ENCODE results near the gene WNT1. TPM values are rescaled to one million over a fixed set of nuclear protein-coding genes. Genes with fewer than 3 reads are reported as not detected.

The WNT1 gene
- total RNA-seq, 4 donors from 2014 or later = not detected

DNA sequence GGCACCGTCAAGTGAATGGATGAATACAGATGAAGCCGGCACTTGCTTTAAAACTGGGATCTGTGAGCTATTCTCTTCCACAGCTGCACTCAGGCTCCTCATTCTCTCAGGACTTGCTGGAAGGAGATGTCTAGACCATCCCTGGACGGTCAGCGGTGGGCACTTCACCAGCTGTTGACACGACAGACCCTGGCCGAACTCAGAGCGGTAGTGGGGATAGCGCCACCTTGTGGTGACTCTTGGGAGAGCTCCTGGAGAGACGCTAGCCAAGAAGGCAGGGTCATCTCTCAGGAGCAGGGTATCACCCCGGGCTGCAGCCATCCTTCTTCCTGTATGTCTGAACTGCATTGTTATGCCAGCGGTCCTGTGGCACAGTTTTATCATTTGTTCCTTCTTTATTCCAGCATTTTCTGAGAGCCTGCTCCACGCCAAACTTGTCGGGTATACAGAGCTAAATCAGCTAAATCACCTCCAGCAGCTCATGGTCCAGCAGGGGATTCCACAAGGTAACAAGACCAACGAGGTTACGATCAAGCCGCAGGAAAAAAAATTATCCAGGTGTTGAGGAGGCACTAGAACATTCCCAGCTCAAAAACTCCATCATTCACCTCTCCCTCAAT lies 10.0 kb downstream of the WNT1 start:
- peak; percentile 56 to 84 (median 72) for TF ChIP-seq CTCF (IDR thresholded peaks at IDR 0.05)
- TF ChIP-seq POLR2A (IDR thresholded peaks at IDR 0.05) = no peak
- intact Hi-C loops (cut with DNase I) = loop anchor here (5.0 kb wide), 1 partner anchor 131 kb away; no protein-coding TSS in a partner anchor
- WGBS, 2 donors = 26 to 28% methylated on average over 14 to 16 of the region's 16 CpGs
- no peak overlapping the region for H3K27ac ChIP-seq
- no peaks in the 10 kb centered on the region for H3K36me3 ChIP-seq
- DNase-seq = peak; percentile 61 to 66
- no peaks in the 10 kb centered on the region for H3K27me3 ChIP-seq
- no peaks in the 10 kb centered on the region for H3K9me3 ChIP-seq
- no peak overlapping the region for H3K4me3 ChIP-seq (replicated peaks in 1 of 3)
- H3K4me1 ChIP-seq = no peaks in the 10 kb centered on the region

GRCh38 chr12:48990552-48990951 lies 12.4 kb downstream of the WNT1 start:
- Histone ChIP-seq H3K27me3 (no peaks in the 10 kb centered on the region), H3K4me3 (replicated peaks in 1 of 3) (no peak overlapping the region), H3K27ac (no peak overlapping the region), H3K36me3 (no peaks in the 10 kb centered on the region), H3K9me3 (no peaks in the 10 kb centered on the region), H3K4me1 (peaks cover 5 to 7% of the 10 kb centered on the region in 2 donors)
- DNase-seq = no peak
- TF ChIP-seq POLR2A (IDR thresholded peaks at IDR 0.05) = no peak
- no peak for TF ChIP-seq CTCF (IDR thresholded peaks at IDR 0.05)
- intact Hi-C loops (cut with DNase I) = no loop called here

DNA sequence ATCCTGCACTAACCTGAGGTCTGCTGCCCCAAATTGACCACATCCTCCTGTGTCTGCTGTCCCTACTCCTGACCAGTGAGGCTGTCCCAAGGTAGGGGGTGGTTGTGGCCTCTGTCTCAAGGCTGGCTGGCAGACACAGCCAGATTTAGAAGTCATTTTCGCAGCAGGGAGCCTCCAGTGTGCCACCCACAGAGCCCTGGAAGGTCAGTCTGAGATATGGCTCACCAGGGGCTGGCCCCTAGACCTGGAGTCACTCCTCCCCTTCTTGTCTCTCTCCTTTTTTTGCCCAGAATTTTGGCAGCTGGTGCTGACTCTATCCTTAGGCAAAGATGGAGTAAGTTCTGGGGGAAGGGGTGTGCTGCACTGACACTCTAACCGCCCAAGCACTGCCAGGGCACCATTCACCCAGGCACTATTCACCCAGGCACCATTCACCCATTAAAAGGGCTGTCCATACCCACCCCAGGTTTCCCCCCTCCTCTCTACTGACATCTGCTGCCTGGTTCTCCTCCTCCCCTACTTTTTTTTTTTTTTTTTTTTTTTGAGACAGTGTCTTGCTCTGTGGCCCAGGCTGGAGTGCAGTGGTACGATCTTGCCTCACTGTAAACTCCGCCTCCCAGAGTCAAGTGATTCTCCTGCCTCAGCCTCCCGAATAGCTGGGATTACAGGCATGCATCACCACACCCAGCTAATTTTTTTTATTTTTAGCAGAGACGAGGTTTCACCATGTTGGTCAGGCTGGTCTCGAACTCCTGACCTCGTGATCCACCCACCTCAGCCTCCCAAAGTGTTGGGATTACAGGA lies 13.3 kb downstream of the WNT1 start:
- Histone ChIP-seq H3K27me3 (no peaks in the 10 kb centered on the region), H3K36me3 (no peaks in the 10 kb centered on the region), H3K27ac (no peak overlapping the region), H3K4me3 (replicated peaks in 1 of 3) (no peak overlapping the region), H3K9me3 (no peaks in the 10 kb centered on the region), H3K4me1 (peaks cover 5 to 7% of the 10 kb centered on the region in 2 donors)
- no peak for DNase-seq
- WGBS, 2 donors = 69 to 72% methylated on average over 7 to 8 of the region's 8 CpGs
- no peak for TF ChIP-seq POLR2A (IDR thresholded peaks at IDR 0.05)
- no peak for TF ChIP-seq CTCF (IDR thresholded peaks at IDR 0.05)
- intact Hi-C loops (cut with DNase I) = no loop called here

- 86 to 87% methylated on average over 3 of the region's 3 CpGs for WGBS, 2 donors
- Histone ChIP-seq H3K4me1 (peaks cover 22 to 26% of the 10 kb centered on the region in 2 donors), H3K27ac (no peak overlapping the region), H3K4me3 (replicated peaks in 1 of 3) (no peak overlapping the region), H3K36me3 (no peaks in the 10 kb centered on the region), H3K9me3 (no peaks in the 10 kb centered on the region), H3K27me3 (no peaks in the 10 kb centered on the region)
- no peak for DNase-seq
- intact Hi-C loops (cut with DNase I) = no loop called here
- no peak for TF ChIP-seq POLR2A (IDR thresholded peaks at IDR 0.05)
- no peak for TF ChIP-seq CTCF (IDR thresholded peaks at IDR 0.05)
Measured at GRCh38 chr12:48993787-48994186, 15.7 kb downstream of the WNT1 start.
